ACC112 (cell line): ENCODE data around the gene CEACAM1.

ENCODE experiments used
- H2AFZ ChIP-seq: fragments of 200-600 bp; sonication (generic); one replicate; pipeline ENCODE4 v1.6.0; 2017; ENCODE audit warnings: antibody characterized with exemption, low read length; ENCODE audit not compliant: unreplicated experiment
- H3K27ac ChIP-seq: fragments of 200-600 bp; sonication (generic); 2 replicates; pipeline ENCODE4 v1.5.1; 2014; ENCODE audit warnings: low read depth, mild to moderate bottlenecking, antibody characterized with exemption, low read length, moderate library complexity
- H3K27me3 ChIP-seq: fragments of 200-600 bp; sonication (generic); 2 replicates; pipeline ENCODE4 v1.6.1; 2014; ENCODE audit warnings: mild to moderate bottlenecking, antibody characterized with exemption, low read length, moderate library complexity, mixed read lengths; ENCODE audit not compliant: insufficient read depth
- H3K36me3 ChIP-seq: fragments of 200-600 bp; sonication (generic); 2 replicates; pipeline ENCODE4 v1.6.1; 2016; ENCODE audit warnings: mild to moderate bottlenecking, antibody characterized with exemption, low read length, moderate library complexity, mixed read lengths; ENCODE audit not compliant: insufficient read depth
- H3K4me1 ChIP-seq: fragments of 200-600 bp; sonication (generic); one replicate; pipeline ENCODE4 v1.6.1; 2016; ENCODE audit warnings: low read length, mixed read lengths; ENCODE audit not compliant: insufficient read depth, unreplicated experiment, control insufficient read depth
- H3K4me3 ChIP-seq: fragments of 200-600 bp; sonication (generic); 2 replicates; pipeline ENCODE4 v1.5.1; 2014; ENCODE audit warnings: mild to moderate bottlenecking, low read depth, low read length
- H3K79me2 ChIP-seq: fragments of 200-600 bp; sonication (generic); one replicate; pipeline ENCODE4 v1.6.0; 2016; ENCODE audit warnings: low read length; ENCODE audit not compliant: control insufficient read depth, unreplicated experiment, insufficient read depth

Gene CEACAM1

GRCh38 chr19:42528354-42529247 lies at the start of gene CEACAM1:
Gene CEACAM1, minus strand, starts transcription at chr19:42528481. Its CDS starts 107 bp downstream, at chr19:42528374.
- Histone ChIP-seq H3K4me1 (peaks cover 15% of the 10 kb centered on the region), H3K4me3 (peak within 1 kb of the TSS; percentile 62), H3K79me2 (no peaks in the 10 kb centered on the region), H3K27ac (no peak within 1 kb of the TSS), H2AFZ (no peak within 1 kb of the TSS), H3K36me3 (no peaks in the 10 kb centered on the region), H3K27me3 (no peaks in the 10 kb centered on the region)

GRCh38 chr19:42577016-42577415 lies 48.7 kb upstream of the CEACAM1 start:
- no peak overlapping the region for H2AFZ ChIP-seq
- H3K36me3 ChIP-seq = no peaks in the 10 kb centered on the region
- no peaks in the 10 kb centered on the region for H3K4me1 ChIP-seq
- no peak overlapping the region for H3K27ac ChIP-seq
- no peak overlapping the region for H3K4me3 ChIP-seq
- no peaks in the 10 kb centered on the region for H3K79me2 ChIP-seq
- peaks cover 40% of the 10 kb centered on the region for H3K27me3 ChIP-seq

GRCh38 chr19:42576241-42576640 lies 48.0 kb upstream of the CEACAM1 start:
- Histone ChIP-seq H3K36me3 (no peaks in the 10 kb centered on the region), H3K27me3 (peaks cover 40% of the 10 kb centered on the region), H2AFZ (no peak overlapping the region), H3K79me2 (no peaks in the 10 kb centered on the region), H3K4me1 (no peaks in the 10 kb centered on the region), H3K27ac (no peak overlapping the region), H3K4me3 (no peak overlapping the region)

- no peaks in the 10 kb centered on the region for H3K36me3 ChIP-seq
- peaks cover 28% of the 10 kb centered on the region for H3K27me3 ChIP-seq
- no peaks in the 10 kb centered on the region for H3K4me1 ChIP-seq
- H3K4me3 ChIP-seq = no peak overlapping the region
- H3K27ac ChIP-seq = no peak overlapping the region
- no peaks in the 10 kb centered on the region for H3K79me2 ChIP-seq
- no peak overlapping the region for H2AFZ ChIP-seq
Measured at GRCh38 chr19:42573642-42574041, 45.4 kb upstream of the CEACAM1 start.

- H3K36me3 ChIP-seq = no peaks in the 10 kb centered on the region
- no peak overlapping the region for H3K4me3 ChIP-seq
- H3K4me1 ChIP-seq = no peaks in the 10 kb centered on the region
- H2AFZ ChIP-seq = no peak overlapping the region
- H3K27ac ChIP-seq = no peak overlapping the region
- peaks cover 16% of the 10 kb centered on the region for H3K27me3 ChIP-seq
- H3K79me2 ChIP-seq = no peaks in the 10 kb centered on the region
Measured at GRCh38 chr19:42571116-42571515, 42.8 kb upstream of the CEACAM1 start.

GRCh38 chr19:42569193-42569592 lies 40.9 kb upstream of the CEACAM1 start:
- Histone ChIP-seq H3K79me2 (no peaks in the 10 kb centered on the region), H2AFZ (no peak overlapping the region), H3K36me3 (no peaks in the 10 kb centered on the region), H3K4me3 (no peak overlapping the region), H3K4me1 (no peaks in the 10 kb centered on the region), H3K27me3 (peaks cover 16% of the 10 kb centered on the region), H3K27ac (no peak overlapping the region)

- Histone ChIP-seq H3K36me3 (no peaks in the 10 kb centered on the region), H3K27ac (no peak overlapping the region), H3K4me1 (no peaks in the 10 kb centered on the region), H3K27me3 (peaks cover 6% of the 10 kb centered on the region), H3K4me3 (no peak overlapping the region), H3K79me2 (no peaks in the 10 kb centered on the region), H2AFZ (no peak overlapping the region)
Measured at GRCh38 chr19:42568006-42568405, 39.7 kb upstream of the CEACAM1 start.

GRCh38 chr19:42567567-42567966 lies 39.3 kb upstream of the CEACAM1 start:
- Histone ChIP-seq H3K36me3 (no peaks in the 10 kb centered on the region), H3K4me3 (no peak overlapping the region), H3K79me2 (no peaks in the 10 kb centered on the region), H3K27ac (no peak overlapping the region), H2AFZ (no peak overlapping the region), H3K4me1 (no peaks in the 10 kb centered on the region), H3K27me3 (peaks cover 6% of the 10 kb centered on the region)

- H3K27me3 ChIP-seq = peaks cover 31% of the 10 kb centered on the region
- no peak overlapping the region for H3K27ac ChIP-seq
- no peak overlapping the region for H2AFZ ChIP-seq
- no peaks in the 10 kb centered on the region for H3K36me3 ChIP-seq
- H3K79me2 ChIP-seq = no peaks in the 10 kb centered on the region
- H3K4me3 ChIP-seq = no peak overlapping the region
- H3K4me1 ChIP-seq = no peaks in the 10 kb centered on the region
Measured at GRCh38 chr19:42563352-42564210, 35.3 kb upstream of the CEACAM1 start.

GRCh38 chr19:42561512-42561911 lies 33.2 kb upstream of the CEACAM1 start:
- no peak overlapping the region for H2AFZ ChIP-seq
- no peaks in the 10 kb centered on the region for H3K36me3 ChIP-seq
- no peaks in the 10 kb centered on the region for H3K79me2 ChIP-seq
- H3K4me3 ChIP-seq = no peak overlapping the region
- H3K27me3 ChIP-seq = peaks cover 36% of the 10 kb centered on the region
- H3K27ac ChIP-seq = no peak overlapping the region
- no peaks in the 10 kb centered on the region for H3K4me1 ChIP-seq
